Measurements from ENCODE around the gene SH2B3. TPM values are rescaled to one million over a fixed set of nuclear protein-coding genes. Genes with fewer than 3 reads are reported as not detected.
A peak's percentile ranks its signal among the peaks of the same experiment; 100 is the strongest.

SH2B3 gene
- total and polyA plus RNA-seq, 2 experiments from 2014 or later = 8.1 to 59.3 TPM

DNA sequence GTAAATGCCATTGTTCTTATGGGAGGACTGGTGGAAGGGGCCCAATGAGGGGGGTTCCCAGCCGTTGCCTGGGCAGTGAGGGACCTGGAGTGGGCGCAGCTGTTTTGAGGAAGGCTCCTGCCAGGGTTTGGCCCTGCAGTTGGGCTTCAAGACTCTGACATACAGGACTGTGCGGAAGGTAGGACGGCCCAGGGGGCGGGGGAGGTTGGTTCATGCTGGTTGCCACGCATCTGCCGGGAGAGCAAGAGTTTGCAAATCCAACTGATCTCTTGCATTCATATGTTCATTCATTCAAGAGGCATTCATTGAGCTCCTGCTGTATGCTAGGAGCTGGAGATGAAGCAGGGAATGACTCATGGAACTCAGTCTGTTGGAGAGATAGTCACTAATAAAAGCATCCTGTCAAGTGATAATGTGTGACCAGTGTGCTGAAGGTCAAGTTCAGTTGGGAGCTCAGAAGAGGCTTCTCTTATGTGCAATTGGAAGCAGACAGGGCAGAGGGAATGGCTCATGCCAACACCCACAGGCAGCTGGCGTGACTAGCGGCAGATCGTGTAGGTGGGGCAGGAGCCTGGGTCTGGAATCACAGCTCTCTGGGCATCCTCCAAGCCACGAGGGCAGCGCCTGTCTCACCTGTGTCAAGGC is 7.8 kb downstream of the SH2B3 start:
- H3K9me3 Mint-ChIP-seq = no peaks in the 10 kb centered on the region

More for the DNA sequence above, 7.8 kb downstream of the SH2B3 start:
- peaks cover under 1% of the 10 kb centered on the region; the same call in 1 of the 2 replicates for H3K36me3 ChIP-seq (ENCODE audit: insufficient read depth)
- no peak overlapping the region; the same call in 2 of the 3 replicates for H3K4me3 Mint-ChIP-seq
- H3K27me3 ChIP-seq (ENCODE audit: insufficient read depth) = no peaks in the 10 kb centered on the region
- H2AFZ ChIP-seq = no peak overlapping the region
- no peaks in the 10 kb centered on the region for H3K9me2 ChIP-seq (ENCODE audit: insufficient read depth)
- H3F3A ChIP-seq (replicated peaks; ENCODE audit: low read depth) = peaks cover 9% of the 10 kb centered on the region; the same call in 1 of the 2 replicates
- H3K27ac Mint-ChIP-seq = peak overlapping the region; percentile 49
- peak overlapping the region; percentile 90; the same call in 1 of the 2 replicates for H3K27ac ChIP-seq (ENCODE audit: low read depth)
- peaks cover 18% of the 10 kb centered on the region for H3K36me3 Mint-ChIP-seq (ENCODE audit: low read depth)
- H3K4me2 ChIP-seq = peak overlapping the region; percentile 69
- peaks cover 46% of the 10 kb centered on the region for H4K20me1 ChIP-seq (replicated peaks; ENCODE audit: insufficient read depth)
- peaks cover 57% of the 10 kb centered on the region for H3K4me1 ChIP-seq (ENCODE audit: insufficient read depth)
- no peak for DNase-seq (ENCODE audit: low spot score)
- peak; percentile 2; the same call in 2 of the 3 replicates for ATAC-seq
- H3K4me1 Mint-ChIP-seq = peaks cover 61% of the 10 kb centered on the region
- H3K4me3 ChIP-seq = peak overlapping the region; percentile 34; the same call in 1 of the 2 replicates
- H3K27me3 Mint-ChIP-seq (ENCODE audit: insufficient read depth, low read depth, poor library complexity) = peaks cover 16% of the 10 kb centered on the region
- H3K79me2 ChIP-seq (replicated peaks; ENCODE audit: insufficient read depth) = peaks cover 94% of the 10 kb centered on the region
- TF ChIP-seq, protein P1, sequence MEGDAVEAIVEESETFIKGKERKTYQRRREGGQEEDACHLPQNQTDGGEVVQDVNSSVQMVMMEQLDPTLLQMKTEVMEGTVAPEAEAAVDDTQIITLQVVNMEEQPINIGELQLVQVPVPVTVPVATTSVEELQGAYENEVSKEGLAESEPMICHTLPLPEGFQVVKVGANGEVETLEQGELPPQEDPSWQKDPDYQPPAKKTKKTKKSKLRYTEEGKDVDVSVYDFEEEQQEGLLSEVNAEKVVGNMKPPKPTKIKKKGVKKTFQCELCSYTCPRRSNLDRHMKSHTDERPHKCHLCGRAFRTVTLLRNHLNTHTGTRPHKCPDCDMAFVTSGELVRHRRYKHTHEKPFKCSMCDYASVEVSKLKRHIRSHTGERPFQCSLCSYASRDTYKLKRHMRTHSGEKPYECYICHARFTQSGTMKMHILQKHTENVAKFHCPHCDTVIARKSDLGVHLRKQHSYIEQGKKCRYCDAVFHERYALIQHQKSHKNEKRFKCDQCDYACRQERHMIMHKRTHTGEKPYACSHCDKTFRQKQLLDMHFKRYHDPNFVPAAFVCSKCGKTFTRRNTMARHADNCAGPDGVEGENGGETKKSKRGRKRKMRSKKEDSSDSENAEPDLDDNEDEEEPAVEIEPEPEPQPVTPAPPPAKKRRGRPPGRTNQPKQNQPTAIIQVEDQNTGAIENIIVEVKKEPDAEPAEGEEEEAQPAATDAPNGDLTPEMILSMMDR (conservative IDR thresholded peaks at IDR 0.05; ENCODE audit: low read depth in 2 of 2) = no peak
- TF ChIP-seq ZNF114 (CRISPR knock-in tag; IDR thresholded peaks at IDR 0.05) (no peak), CREB1 (CRISPR knock-in tag; IDR thresholded peaks at IDR 0.05; ENCODE audit: low read depth) (no peak), EZH2phosphoT487 (IDR thresholded peaks at IDR 0.05; ENCODE audit: unreplicated experiment) (no peak), JUNB (IDR thresholded peaks at IDR 0.05; ENCODE audit: unreplicated experiment) (no peak), NANOG (IDR thresholded peaks at IDR 0.05; ENCODE audit: borderline replicate concordance) (no peak), EZH2 (IDR thresholded peaks at IDR 0.05; ENCODE audit: low read depth, unreplicated experiment) (no peak), ZNF331 (CRISPR knock-in tag; IDR thresholded peaks at IDR 0.05; ENCODE audit: low read depth) (no peak), POLR2AphosphoS5 (IDR thresholded peaks at IDR 0.05; ENCODE audit: low read depth) (no peak), STAT1 (IDR thresholded peaks at IDR 0.05; ENCODE audit: unreplicated experiment) (no peak)
- TF ChIP-seq, protein P2, sequence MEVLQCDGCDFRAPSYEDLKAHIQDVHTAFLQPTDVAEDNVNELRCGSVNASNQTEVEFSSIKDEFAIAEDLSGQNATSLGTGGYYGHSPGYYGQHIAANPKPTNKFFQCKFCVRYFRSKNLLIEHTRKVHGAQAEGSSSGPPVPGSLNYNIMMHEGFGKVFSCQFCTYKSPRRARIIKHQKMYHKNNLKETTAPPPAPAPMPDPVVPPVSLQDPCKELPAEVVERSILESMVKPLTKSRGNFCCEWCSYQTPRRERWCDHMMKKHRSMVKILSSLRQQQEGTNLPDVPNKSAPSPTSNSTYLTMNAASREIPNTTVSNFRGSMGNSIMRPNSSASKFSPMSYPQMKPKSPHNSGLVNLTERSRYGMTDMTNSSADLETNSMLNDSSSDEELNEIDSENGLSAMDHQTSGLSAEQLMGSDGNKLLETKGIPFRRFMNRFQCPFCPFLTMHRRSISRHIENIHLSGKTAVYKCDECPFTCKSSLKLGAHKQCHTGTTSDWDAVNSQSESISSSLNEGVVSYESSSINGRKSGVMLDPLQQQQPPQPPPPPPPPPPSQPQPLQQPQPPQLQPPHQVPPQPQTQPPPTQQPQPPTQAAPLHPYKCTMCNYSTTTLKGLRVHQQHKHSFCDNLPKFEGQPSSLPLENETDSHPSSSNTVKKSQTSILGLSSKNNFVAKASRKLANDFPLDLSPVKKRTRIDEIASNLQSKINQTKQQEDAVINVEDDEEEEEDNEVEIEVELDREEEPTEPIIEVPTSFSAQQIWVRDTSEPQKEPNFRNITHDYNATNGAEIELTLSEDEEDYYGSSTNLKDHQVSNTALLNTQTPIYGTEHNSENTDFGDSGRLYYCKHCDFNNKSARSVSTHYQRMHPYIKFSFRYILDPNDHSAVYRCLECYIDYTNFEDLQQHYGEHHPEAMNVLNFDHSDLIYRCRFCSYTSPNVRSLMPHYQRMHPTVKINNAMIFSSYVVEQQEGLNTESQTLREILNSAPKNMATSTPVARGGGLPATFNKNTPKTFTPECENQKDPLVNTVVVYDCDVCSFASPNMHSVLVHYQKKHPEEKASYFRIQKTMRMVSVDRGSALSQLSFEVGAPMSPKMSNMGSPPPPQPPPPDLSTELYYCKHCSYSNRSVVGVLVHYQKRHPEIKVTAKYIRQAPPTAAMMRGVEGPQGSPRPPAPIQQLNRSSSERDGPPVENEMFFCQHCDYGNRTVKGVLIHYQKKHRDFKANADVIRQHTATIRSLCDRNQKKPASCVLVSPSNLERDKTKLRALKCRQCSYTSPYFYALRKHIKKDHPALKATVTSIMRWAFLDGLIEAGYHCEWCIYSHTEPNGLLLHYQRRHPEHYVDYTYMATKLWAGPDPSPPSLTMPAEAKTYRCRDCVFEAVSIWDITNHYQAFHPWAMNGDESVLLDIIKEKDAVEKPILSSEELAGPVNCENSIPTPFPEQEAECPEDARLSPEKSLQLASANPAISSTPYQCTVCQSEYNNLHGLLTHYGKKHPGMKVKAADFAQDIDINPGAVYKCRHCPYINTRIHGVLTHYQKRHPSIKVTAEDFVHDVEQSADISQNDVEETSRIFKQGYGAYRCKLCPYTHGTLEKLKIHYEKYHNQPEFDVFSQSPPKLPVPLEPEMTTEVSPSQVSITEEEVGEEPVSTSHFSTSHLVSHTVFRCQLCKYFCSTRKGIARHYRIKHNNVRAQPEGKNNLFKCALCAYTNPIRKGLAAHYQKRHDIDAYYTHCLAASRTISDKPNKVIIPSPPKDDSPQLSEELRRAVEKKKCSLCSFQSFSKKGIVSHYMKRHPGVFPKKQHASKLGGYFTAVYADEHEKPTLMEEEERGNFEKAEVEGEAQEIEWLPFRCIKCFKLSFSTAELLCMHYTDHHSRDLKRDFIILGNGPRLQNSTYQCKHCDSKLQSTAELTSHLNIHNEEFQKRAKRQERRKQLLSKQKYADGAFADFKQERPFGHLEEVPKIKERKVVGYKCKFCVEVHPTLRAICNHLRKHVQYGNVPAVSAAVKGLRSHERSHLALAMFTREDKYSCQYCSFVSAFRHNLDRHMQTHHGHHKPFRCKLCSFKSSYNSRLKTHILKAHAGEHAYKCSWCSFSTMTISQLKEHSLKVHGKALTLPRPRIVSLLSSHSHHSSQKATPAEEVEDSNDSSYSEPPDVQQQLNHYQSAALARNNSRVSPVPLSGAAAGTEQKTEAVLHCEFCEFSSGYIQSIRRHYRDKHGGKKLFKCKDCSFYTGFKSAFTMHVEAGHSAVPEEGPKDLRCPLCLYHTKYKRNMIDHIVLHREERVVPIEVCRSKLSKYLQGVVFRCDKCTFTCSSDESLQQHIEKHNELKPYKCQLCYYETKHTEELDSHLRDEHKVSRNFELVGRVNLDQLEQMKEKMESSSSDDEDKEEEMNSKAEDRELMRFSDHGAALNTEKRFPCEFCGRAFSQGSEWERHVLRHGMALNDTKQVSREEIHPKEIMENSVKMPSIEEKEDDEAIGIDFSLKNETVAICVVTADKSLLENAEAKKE (CRISPR knock-in tag; IDR thresholded peaks at IDR 0.05) = no peak
- TF ChIP-seq, protein P3, sequence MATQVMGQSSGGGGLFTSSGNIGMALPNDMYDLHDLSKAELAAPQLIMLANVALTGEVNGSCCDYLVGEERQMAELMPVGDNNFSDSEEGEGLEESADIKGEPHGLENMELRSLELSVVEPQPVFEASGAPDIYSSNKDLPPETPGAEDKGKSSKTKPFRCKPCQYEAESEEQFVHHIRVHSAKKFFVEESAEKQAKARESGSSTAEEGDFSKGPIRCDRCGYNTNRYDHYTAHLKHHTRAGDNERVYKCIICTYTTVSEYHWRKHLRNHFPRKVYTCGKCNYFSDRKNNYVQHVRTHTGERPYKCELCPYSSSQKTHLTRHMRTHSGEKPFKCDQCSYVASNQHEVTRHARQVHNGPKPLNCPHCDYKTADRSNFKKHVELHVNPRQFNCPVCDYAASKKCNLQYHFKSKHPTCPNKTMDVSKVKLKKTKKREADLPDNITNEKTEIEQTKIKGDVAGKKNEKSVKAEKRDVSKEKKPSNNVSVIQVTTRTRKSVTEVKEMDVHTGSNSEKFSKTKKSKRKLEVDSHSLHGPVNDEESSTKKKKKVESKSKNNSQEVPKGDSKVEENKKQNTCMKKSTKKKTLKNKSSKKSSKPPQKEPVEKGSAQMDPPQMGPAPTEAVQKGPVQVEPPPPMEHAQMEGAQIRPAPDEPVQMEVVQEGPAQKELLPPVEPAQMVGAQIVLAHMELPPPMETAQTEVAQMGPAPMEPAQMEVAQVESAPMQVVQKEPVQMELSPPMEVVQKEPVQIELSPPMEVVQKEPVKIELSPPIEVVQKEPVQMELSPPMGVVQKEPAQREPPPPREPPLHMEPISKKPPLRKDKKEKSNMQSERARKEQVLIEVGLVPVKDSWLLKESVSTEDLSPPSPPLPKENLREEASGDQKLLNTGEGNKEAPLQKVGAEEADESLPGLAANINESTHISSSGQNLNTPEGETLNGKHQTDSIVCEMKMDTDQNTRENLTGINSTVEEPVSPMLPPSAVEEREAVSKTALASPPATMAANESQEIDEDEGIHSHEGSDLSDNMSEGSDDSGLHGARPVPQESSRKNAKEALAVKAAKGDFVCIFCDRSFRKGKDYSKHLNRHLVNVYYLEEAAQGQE (IDR thresholded peaks at IDR 0.05; ENCODE audit: unreplicated experiment) = no peak
- TF ChIP-seq, protein P4, sequence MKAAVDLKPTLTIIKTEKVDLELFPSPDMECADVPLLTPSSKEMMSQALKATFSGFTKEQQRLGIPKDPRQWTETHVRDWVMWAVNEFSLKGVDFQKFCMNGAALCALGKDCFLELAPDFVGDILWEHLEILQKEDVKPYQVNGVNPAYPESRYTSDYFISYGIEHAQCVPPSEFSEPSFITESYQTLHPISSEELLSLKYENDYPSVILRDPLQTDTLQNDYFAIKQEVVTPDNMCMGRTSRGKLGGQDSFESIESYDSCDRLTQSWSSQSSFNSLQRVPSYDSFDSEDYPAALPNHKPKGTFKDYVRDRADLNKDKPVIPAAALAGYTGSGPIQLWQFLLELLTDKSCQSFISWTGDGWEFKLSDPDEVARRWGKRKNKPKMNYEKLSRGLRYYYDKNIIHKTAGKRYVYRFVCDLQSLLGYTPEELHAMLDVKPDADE (IDR thresholded peaks at IDR 0.05) = no peak

Data from GM23338 (cell line).